ENCODE measurements around the gene NUDC. TPM values are rescaled to one million over a fixed set of nuclear protein-coding genes. Genes with fewer than 3 reads are reported as not detected.
"Not testable (repeated sequence)": the region's sequence is repeated elsewhere in the genome, so short reads cannot be mapped to it uniquely, and the experiment has no call there.

The NUDC gene
- total RNA-seq, 4 donors from 2014 or later: 20.6 to 133 (median 41.0) TPM

DNA sequence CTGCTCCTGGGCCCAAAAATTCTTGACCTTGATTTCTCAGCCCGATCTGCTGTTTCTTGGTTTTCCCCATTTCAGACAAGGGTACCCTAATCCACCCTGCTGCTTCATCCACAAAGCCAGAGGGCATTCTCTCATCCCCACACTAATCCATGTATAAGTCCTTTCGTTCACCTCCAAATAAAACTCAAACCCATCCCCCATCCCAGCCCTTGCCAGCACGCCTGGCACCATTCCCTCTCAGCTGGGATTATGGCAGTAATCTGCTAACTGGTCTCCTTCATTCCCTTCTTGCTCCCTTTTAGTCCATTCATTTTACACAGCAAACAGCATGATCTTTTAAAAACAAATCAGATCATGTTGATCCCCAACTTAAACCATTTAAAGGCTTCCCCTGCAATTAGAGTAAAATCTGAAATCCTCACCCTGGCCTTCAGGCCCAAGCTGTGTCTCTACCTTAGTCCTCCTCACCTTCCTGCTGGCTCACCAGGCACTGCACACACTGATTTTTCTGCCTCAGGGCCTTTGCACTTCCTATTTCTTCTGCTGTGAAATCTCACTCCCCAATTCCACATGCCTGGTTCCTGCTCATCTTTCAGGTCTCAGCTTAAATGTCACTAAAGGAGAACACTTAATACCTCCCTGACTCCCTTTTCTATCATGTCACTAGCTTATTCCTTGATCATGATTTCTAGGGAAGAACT, 59.8 kb downstream of the NUDC start:
- H3K9me3 ChIP-seq: no peaks in the 10 kb centered on the region
- intact Hi-C loops (cut with DNase I; ENCODE audit: low total_unique reads): no loop called here
- TF ChIP-seq, protein P1, sequence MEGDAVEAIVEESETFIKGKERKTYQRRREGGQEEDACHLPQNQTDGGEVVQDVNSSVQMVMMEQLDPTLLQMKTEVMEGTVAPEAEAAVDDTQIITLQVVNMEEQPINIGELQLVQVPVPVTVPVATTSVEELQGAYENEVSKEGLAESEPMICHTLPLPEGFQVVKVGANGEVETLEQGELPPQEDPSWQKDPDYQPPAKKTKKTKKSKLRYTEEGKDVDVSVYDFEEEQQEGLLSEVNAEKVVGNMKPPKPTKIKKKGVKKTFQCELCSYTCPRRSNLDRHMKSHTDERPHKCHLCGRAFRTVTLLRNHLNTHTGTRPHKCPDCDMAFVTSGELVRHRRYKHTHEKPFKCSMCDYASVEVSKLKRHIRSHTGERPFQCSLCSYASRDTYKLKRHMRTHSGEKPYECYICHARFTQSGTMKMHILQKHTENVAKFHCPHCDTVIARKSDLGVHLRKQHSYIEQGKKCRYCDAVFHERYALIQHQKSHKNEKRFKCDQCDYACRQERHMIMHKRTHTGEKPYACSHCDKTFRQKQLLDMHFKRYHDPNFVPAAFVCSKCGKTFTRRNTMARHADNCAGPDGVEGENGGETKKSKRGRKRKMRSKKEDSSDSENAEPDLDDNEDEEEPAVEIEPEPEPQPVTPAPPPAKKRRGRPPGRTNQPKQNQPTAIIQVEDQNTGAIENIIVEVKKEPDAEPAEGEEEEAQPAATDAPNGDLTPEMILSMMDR (IDR thresholded peaks at IDR 0.05): no peak
- no peak for TF ChIP-seq POLR2A (IDR thresholded peaks at IDR 0.05)

GRCh38 chr1:26983863-26984262, 62.3 kb downstream of the NUDC start:
- no peaks in the 10 kb centered on the region for H3K4me1 ChIP-seq
- H3K4me3 ChIP-seq: no peak overlapping the region
- no peak for TF ChIP-seq POLR2A (IDR thresholded peaks at IDR 0.05)
- TF ChIP-seq, protein P1 (IDR thresholded peaks at IDR 0.05): no peak
- no peaks in the 10 kb centered on the region for H3K36me3 ChIP-seq
- intact Hi-C loops (cut with DNase I; ENCODE audit: low total_unique reads): no loop called here
- H3K27ac ChIP-seq: no peak overlapping the region
- no peak for DNase-seq
- no peaks in the 10 kb centered on the region for H3K27me3 ChIP-seq
- no peaks in the 10 kb centered on the region for H3K9me3 ChIP-seq

More for the DNA sequence above, 59.8 kb downstream of the NUDC start:
- no peaks in the 10 kb centered on the region for H3K4me1 ChIP-seq
- no peaks in the 10 kb centered on the region for H3K36me3 ChIP-seq
- H3K4me3 ChIP-seq: no peak overlapping the region
- no peaks in the 10 kb centered on the region for H3K27me3 ChIP-seq
- no peak overlapping the region for H3K27ac ChIP-seq
- no peak for DNase-seq

- Histone ChIP-seq H3K27ac (no peak overlapping the region), H3K4me1 (no peaks in the 10 kb centered on the region), H3K36me3 (no peaks in the 10 kb centered on the region), H3K27me3 (no peaks in the 10 kb centered on the region), H3K9me3 (no peaks in the 10 kb centered on the region), H3K4me3 (no peak overlapping the region)
- DNase-seq: no peak
- TF ChIP-seq, protein P1 (IDR thresholded peaks at IDR 0.05): no peak
- no peak for TF ChIP-seq POLR2A (IDR thresholded peaks at IDR 0.05)
- intact Hi-C loops (cut with DNase I; ENCODE audit: low total_unique reads): no loop called here
These were observed 62.7 kb downstream of the NUDC start for GRCh38 chr1:26984291-26984690.

DNA sequence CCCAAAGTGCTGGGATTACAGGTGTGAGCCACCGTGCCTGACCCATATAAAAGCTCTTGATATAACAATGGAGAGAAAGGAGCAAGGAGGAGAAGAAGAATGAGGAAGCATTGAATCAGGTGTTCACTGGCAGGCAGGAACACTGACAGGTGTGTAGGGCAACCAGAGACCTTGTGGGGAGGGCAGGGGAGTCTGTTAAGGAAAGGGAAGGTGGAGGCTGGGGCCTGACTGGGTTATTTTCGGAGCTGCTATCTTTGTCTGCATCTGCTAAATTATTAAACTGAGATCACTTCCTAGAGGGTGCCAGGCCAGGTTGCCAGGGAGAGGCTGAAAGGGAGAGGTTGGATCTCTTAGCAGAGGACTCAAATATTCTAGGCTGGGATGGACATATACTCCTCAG, 65.1 kb downstream of the NUDC start:
- DNase-seq: no peak
- Histone ChIP-seq H3K9me3 (no peaks in the 10 kb centered on the region), H3K4me1 (no peaks in the 10 kb centered on the region), H3K27ac (no peak overlapping the region), H3K27me3 (no peaks in the 10 kb centered on the region), H3K36me3 (no peaks in the 10 kb centered on the region), H3K4me3 (no peak overlapping the region)
- TF ChIP-seq POLR2A (IDR thresholded peaks at IDR 0.05): no peak
- TF ChIP-seq, protein P1 (IDR thresholded peaks at IDR 0.05): no peak
- intact Hi-C loops (cut with DNase I; ENCODE audit: low total_unique reads): loop anchor here (5.0 kb wide), 1 partner anchor 101 kb away; no protein-coding TSS in a partner anchor

GRCh38 chr1:26989403-26990109, 68.0 kb downstream of the NUDC start:
- H3K4me1 ChIP-seq, H3K27me3 ChIP-seq, H3K36me3 ChIP-seq, DNase-seq, H3K27ac ChIP-seq, H3K9me3 ChIP-seq, H3K4me3 ChIP-seq: not testable (repeated sequence)
- intact Hi-C loops (cut with DNase I; ENCODE audit: low total_unique reads): loop anchor here (5.0 kb wide), 1 partner anchor 98 kb away; no protein-coding TSS in a partner anchor

Measured in uterus (tissue), 4 donors.